Activated effector memory CD4-positive, alpha-beta T cell treated with anti-CD3 and anti-CD28 coated beads, Interleukin-2, amount 50 U/mL, for 16 hours (primary cell): Measurements from ENCODE around the gene TRIM4.
A peak's percentile ranks its signal among the peaks of the same experiment; 100 is the strongest.
"Not testable (repeated sequence)": the region's sequence is repeated elsewhere in the genome, so short reads cannot be mapped to it uniquely, and the experiment has no call there.

Experiments
- DNase-seq: peaks from one replicate; pipeline ENCODE4 v3.0.0-alpha.2; 2020

TRIM4 gene

DNA sequence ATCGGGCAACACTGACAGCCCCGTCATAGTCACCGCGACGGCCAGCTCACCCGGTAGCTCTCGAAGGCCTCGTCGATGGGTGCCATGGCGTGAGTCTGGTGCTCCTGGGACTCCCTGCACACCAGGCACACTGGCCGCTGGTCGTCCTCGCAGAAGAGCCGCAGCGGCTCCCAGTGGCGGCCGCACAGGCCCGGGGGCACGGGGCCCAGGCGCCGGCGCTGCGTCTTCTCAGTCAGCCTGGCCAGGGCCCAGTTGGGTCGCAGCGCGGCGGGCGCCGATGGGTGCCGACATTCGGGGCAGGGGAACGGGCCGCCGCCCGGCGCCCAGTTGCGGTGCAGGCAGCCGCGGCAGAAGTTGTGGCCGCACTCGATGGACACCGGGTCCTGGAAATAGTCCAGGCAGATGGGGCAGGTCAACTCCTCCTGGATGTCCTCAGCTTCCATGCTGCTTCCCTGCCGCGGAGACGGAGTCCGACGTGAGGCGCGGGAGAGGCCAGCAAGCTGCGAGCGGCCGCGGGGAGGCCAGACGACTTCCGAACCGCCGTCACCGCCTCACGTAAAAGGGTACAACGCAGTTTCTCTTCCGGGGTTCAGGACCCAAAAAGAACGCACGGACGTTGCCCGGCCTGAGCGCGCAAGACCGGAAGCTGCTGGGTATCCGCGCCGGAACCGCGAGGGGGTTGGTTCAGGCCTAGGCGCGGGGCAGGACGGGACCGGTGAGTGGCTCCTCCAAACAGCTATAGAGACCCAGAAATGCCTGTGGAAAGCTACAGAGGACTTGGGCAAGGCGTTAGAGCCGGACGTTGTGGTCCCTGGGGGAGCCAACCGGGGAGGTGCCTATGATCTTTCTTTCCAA is at the start of gene TRIM4:
TSS of gene TRIM4 (minus strand) at position 572 of the 855 bp plus-strand sequence. CDS start at position 443, 129 bp downstream.
- DNase-seq, result peak; percentile 96

DNA sequence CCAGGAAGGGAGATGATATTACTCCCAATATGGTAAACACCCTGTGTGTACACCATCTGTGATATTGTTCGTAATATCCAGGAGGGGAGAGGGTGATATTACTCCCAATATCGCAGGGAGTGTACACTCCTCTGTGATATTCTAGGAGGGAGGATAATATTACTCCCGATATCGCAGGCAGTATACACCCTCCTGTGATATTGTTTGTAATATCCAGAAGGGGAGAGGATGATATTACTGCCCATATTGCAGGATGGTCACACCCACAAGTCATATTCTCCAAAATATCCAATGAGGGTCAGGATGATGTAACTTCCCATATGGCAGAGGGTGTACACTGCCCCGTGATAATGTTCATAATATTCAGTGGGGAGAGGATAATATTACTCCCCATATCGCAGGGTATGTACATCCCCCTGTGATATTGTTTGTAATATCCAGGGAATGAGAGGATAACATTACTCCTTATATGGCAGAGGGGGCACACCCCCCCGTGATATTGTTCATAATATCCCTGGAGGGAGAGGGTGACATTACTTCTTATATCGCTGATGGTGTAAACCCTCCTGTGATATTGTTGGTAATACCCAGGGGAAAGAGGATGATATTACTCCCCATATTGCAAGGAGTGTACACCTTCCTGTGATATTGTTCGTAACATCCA is 39.4 kb upstream of the TRIM4 start:
- no peak for DNase-seq

DNA sequence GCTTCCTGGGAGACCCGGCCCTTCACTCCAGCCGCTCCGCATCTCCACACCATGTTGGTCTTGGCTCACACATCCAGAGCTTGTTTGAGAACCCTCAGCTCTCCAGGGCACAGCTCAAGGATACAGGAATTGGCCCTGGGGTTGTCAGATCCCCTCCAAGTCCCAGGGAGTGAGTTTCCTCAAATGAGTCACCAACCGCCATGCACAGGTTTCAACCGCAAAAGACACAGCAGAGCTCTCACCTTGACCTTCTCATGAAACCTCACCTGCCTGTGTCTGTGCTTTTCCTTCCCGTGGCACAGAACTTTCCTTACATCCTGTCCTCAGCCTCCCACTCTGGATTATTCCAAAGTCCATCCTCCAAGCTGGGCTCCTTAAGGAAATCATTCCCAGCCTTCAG is 35.9 kb upstream of the TRIM4 start:
- no peak for DNase-seq

DNA sequence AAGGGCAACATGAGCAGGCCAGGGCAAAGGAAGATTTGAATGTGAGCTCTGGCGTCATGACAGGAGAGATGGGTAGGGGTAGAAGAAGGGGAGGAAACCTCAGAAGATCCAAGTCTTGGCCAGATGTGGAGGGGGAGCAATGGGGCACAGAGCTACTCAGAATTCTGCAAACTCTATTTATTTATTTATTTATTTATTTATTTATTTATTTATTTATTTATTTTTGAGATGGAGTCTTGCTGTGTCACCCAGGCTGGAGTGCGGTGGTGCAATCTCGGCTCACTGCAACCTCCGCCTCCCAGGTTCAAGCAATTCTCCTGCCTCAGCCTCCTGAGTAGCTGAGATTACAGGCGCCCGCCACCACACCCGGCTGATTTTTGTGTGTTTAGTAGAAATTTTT is 35.3 kb upstream of the TRIM4 start:
- not testable (repeated sequence) for DNase-seq

DNA sequence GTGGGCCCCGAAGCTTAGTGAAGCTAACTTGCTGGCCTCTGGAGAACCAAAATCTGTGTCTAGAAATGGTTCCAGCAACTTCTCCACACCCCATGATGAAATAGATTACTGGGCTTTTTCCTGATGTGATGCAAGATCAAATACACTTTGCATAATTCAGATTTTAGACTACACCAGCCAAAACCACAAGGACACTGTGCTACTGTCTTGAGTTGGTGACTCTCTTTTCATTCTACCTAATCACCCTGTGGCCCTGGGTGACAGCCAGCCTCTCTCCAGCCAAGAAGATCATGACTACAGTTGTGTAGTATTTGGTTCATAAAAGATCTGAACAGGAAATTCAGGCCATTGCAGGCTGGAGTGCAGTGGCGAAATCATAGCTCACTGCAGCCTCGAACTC is 34.3 kb upstream of the TRIM4 start:
- no peak for DNase-seq

DNA sequence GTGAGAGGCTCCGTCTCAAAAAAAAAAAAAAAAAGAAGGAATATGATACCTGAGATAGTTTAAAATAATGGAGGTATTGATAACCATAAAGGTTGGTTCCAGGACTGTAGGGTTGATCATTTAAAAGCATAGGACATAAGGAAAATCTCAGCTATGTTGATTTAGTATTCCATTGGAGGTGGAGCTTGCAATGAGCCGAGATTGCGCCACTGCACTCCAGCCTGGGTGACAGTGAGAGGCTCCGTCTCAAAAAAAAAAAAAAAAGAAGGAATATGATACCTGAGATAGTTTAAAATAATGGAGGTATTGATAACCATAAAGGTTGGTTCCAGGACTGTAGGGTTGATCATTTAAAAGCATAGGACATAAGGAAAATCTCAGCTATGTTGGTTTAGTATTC is 33.3 kb upstream of the TRIM4 start:
- not testable (repeated sequence) for DNase-seq

DNA sequence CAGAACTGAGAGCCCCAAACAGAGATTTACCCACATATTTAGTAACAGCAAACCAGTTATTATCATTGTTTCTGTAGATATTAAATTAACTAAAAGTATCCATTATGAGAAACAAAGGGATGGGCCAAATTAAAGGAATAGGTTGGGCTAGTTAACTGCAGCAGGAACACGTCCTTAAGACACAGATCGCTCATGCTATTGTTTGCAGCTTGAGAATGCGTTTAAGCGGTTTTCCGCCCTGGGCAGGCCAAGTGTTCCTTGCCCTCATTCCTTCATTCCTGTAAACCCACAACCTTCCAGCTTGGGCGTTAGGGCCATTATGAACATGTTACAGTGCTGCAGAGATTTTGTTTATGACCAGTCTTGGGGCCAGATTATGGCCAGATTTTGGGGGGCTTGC is 31.5 kb upstream of the TRIM4 start:
- DNase-seq, result not testable (repeated sequence)

- no peak for DNase-seq
Measured at GRCh38 chr7:99949645-99950228, 30.4 kb upstream of the TRIM4 start.

GRCh38 chr7:99947608-99948007 is 28.3 kb upstream of the TRIM4 start:
- no peak for DNase-seq

DNA sequence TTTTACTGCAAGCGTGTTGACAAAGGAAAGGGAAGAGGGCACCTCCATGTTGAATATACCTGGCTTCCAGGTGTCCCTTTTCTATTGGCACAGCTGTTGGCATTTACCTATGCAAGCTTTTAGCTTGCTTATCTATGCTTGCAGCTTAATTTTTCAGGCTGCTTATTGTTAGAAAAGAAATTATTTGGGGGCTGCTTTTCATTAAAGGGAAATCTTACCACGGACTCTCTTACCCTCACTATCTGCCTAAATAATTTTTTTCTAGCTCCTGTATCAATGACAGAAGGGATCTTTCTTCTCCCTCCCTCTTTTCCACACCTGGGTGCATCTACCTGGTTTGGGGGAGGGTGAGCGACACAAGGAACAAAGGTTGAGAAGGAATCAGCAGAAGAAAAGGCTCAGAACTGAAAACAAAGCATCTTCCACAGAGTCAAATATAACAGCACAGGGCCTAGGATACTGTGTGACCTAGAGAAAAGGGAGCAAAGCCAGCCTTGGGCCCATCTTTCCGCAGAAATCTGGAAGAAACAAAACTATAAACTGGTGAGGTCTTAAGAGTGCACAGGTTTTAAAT is 25.3 kb upstream of the TRIM4 start:
- no peak for DNase-seq

DNA sequence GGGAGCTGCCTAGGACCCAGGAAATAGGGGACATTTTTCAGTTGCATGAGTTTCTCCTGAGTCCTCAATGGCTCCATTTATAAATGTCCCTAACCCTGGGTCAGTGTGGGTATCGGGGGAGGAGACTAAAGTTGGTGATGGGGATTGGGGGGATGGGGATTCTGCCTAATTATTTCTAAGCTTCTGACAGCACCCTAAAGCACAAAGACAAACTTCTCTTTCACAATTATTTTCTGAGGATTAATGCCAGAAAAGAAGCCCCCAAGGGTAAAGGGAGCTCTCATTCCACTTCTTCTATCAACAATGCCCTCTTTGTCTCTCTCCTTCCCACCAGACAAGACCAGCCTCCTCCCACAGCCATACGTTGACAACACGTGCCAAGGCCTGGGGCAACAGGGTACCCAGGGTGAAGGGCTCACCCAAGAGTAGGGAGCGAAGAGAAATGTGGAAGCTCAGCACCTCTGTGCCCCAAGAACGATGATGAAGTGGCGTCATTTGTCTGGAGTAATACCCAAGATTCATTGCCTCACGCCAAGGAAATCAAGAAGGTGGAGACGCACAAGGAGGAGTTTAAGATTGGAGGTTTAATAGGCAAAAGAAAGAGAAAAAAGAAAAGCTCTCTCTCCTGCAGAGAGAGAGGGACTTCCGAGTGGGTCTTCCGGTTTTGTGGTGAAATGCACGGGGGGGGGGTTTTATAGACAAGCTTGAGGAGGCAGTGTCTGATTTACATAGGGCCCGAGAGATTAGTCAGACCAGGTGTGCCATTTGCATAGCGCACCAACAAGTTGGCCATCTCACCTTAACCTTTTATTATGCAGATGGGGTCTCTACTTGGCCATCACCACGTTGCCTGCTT is 24.5 kb upstream of the TRIM4 start:
- DNase-seq, result no peak

DNA sequence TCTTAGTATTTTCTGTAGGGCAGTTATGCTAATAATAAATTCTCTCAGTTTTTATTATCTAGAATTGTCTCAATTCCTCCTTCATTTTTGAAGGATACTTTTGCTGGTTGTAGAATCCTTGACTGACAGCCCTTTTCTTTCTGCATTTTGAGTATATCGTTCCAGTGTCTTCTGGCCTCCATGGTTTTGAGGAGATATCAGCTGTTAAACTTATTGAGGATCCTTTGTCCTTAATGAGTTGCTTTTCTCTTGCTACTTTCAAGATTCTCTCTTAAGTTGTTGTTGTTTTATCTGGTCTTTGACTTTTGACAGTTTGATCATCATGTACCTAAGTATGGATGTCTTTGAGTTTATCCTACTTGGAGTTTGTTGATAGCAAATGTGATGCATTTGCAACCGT is 19.0 kb upstream of the TRIM4 start:
- no peak for DNase-seq

DNA sequence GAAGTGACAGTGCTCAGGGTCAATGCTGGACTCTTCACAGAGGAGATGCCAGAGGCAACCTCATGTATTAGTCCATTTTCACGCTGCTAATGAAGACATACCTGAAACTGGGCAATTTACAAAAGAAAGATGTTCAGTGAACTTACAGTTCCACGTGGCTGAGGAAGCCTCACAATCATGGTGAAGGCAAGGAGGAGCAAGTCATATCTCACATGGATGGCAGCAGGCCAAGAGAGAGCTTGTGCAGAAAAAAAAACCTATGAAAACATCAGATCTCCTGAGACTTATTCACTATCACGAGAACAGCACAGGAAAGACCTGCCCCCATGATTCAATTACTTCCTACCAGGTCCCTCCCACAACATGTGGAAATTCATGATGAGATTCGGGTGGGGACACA is 15.7 kb upstream of the TRIM4 start:
- DNase-seq, result not testable (repeated sequence)

GRCh38 chr7:99930376-99930775 is 11.0 kb upstream of the TRIM4 start:
- no peak for DNase-seq

DNA sequence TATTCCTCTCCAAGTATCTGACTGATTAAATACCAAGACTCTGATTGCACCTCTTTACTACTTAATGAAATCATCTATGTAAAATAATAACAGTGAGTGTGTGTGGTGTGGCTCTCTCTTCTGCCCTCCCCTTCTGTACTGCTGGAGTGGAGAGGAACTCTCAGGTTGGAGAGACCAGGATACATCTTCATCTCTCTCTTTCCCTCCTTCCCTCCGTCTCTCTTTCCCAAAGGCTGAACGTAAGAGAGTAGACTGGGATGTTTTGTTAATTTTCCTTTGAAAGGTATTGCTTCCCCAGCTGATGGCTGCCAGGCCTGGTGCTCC is 10.4 kb upstream of the TRIM4 start:
- no peak for DNase-seq

GRCh38 chr7:99928994-99929729 is 9.8 kb upstream of the TRIM4 start, which contains the start of gene GJC3:
Gene GJC3 (minus strand): TSS chr7:99929620. CDS start chr7:99929620, 0 bp downstream.
- peak; percentile 72 for DNase-seq

GRCh38 chr7:99928188-99928587 is 8.9 kb upstream of the TRIM4 start:
- no peak for DNase-seq

DNA sequence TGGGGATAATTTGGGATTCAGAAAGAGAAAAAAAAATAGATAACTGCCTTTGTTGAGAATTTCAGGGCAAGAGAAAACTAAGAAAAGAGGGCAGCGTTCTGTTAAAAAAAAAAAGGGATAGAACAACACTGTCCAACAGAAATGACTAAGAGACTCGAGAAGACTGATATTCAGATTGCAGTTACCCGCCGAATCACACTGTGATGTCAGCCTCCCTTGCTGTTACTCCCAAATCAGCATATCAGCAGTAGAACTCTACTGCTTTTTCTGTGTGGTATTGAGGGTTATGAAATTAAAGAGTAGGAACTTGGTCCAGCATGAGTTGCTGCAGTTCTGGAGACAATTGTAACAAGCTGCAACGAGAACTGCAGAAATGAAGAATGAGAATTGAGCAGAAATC is 8.2 kb upstream of the TRIM4 start:
- no peak for DNase-seq

GRCh38 chr7:99926321-99926720 is 7.0 kb upstream of the TRIM4 start:
- DNase-seq, result no peak

DNA sequence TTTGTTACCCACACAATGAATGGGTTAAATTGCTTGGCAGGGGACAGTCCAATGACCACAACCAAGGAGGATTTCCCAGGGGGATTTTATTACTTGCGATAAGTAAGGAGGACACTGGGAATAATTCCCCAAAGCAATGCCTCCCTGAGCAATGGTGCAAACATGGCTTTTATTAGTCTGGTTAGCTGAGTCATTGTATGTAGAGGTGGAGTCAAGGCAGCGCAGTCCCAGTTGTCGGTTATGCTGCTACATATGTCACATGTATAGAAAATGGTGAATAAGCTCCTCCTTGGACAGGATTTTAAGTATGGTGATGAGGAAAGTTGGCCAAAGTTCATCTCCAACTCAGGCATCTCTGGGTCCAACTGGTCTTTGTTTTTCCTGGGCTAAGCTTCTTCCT is 3.9 kb upstream of the TRIM4 start:
- no peak for DNase-seq

DNA sequence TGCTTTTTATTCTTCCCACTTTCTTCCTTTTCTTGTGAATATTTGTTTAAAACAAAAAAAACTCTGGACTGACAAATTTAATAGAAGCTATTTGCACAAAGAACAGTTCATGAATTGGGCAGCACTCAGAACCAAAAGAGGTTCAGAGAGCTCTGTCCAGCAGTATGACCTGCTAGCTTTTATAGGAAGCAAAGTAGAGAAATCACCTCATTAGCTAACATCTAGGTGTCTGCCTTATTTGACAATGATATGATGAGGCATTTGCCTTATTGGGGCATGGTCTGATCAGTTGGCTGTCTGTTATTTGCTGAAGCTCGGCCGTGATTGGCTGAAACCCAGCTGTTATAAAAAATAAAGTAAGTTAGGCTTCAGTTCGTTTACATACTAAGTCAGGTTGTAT is 819 bp upstream of the TRIM4 start:
- DNase-seq, result no peak

- no peak for DNase-seq
Measured at GRCh38 chr7:99919814-99920112, 433 bp upstream of the TRIM4 start.
